H1 (cell line): Measurements from ENCODE around the gene ODC1. TPM values are rescaled to one million over a fixed set of nuclear protein-coding genes. Genes with fewer than 3 reads are reported as not detected.

ENCODE experiments used
- CREB1 ChIP-seq: IDR thresholded peaks from 2 replicates; pipeline ENCODE4 v1.6.1; 2012; ENCODE audit warnings: inconsistent platforms
- FOSL1 ChIP-seq: IDR thresholded peaks from 2 replicates; pipeline ENCODE4 v1.6.1; 2011; ENCODE audit warnings: mild to moderate bottlenecking, low read depth, low read length, moderate library complexity; ENCODE audit not compliant: insufficient read depth
- MAFK ChIP-seq: IDR thresholded peaks from 2 replicates; pipeline ENCODE4 v1.6.1; 2012; ENCODE audit warnings: low read depth, mild to moderate bottlenecking, improper control_type of control experiment, low read length
- POU5F1 ChIP-seq: IDR thresholded peaks from 2 replicates; pipeline ENCODE4 v1.6.1; 2011; ENCODE audit warnings: low read depth, mild to moderate bottlenecking, low read length, moderate library complexity
- RFX5 ChIP-seq: IDR thresholded peaks from 2 replicates; pipeline ENCODE4 v1.6.1; 2011; ENCODE audit warnings: low read depth, low read length, improper control_type of control experiment, borderline replicate concordance
- polyA plus RNA-seq, 7 experiments: library from polyadenylated mRNA; depleted of rRNA in 3 of 7; stranded (reverse) in 5 of 7; unstranded in 2 of 7; fragments of >200 nt in 5 of 7; fragments of 200-250 nt in 2 of 7; gene quantifications; 1 replicate in 5 of 7; 2 replicates in 1 of 7; 4 replicates in 1 of 7; pipeline versions ENCODE4 v1.2.1 to v1.2.3, GENCODE V29; 2011 to 2013; ENCODE audit warnings: missing spikeins in 2 of 7, mixed read lengths in 2 of 7
- total RNA-seq: library from RNA; stranded (reverse); fragmentation: NEBNext Ultra II Directional; extraction: Animal tissue kit (Norgen Biotek cat#: 25700); gene quantifications from 2 replicates; pipeline ENCODE4 v1.2.1, GENCODE V29; 2021
- TF ChIP-seq, protein P1 (sequence below): fragments of 300-600 bp; sonication (generic); IDR thresholded peaks from 2 replicates; pipeline ENCODE4 v1.7.1; 2012; ENCODE audit warnings: low read length, moderate library complexity, mild to moderate bottlenecking, inconsistent platforms; ENCODE audit not compliant: insufficient replicate concordance

ODC1 gene
- total and polyA plus RNA-seq, 2 of the 8 experiments (the other 6 are each of a cell fraction or from before 2014, with no cell fraction given), result 57.2 to 76.7 TPM

DNA sequence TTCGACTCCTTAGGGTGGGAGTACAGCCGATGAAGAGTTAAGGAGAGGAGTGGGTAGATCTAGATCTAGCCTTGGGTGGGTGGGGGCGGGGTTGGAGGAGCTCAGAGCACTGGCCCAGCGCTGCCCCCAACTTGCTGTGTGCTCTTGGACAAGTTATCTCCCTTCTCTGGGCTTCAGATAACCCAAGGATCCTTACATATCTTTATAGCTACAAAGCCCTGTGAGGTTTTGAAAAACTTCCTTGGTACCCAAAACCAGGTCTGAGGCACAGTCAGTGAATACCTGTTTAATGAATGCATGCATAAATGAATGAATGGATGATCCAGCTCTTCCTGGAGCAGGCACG lies 1.3 kb upstream of the ODC1 start (continued):
- TF ChIP-seq, protein P1, sequence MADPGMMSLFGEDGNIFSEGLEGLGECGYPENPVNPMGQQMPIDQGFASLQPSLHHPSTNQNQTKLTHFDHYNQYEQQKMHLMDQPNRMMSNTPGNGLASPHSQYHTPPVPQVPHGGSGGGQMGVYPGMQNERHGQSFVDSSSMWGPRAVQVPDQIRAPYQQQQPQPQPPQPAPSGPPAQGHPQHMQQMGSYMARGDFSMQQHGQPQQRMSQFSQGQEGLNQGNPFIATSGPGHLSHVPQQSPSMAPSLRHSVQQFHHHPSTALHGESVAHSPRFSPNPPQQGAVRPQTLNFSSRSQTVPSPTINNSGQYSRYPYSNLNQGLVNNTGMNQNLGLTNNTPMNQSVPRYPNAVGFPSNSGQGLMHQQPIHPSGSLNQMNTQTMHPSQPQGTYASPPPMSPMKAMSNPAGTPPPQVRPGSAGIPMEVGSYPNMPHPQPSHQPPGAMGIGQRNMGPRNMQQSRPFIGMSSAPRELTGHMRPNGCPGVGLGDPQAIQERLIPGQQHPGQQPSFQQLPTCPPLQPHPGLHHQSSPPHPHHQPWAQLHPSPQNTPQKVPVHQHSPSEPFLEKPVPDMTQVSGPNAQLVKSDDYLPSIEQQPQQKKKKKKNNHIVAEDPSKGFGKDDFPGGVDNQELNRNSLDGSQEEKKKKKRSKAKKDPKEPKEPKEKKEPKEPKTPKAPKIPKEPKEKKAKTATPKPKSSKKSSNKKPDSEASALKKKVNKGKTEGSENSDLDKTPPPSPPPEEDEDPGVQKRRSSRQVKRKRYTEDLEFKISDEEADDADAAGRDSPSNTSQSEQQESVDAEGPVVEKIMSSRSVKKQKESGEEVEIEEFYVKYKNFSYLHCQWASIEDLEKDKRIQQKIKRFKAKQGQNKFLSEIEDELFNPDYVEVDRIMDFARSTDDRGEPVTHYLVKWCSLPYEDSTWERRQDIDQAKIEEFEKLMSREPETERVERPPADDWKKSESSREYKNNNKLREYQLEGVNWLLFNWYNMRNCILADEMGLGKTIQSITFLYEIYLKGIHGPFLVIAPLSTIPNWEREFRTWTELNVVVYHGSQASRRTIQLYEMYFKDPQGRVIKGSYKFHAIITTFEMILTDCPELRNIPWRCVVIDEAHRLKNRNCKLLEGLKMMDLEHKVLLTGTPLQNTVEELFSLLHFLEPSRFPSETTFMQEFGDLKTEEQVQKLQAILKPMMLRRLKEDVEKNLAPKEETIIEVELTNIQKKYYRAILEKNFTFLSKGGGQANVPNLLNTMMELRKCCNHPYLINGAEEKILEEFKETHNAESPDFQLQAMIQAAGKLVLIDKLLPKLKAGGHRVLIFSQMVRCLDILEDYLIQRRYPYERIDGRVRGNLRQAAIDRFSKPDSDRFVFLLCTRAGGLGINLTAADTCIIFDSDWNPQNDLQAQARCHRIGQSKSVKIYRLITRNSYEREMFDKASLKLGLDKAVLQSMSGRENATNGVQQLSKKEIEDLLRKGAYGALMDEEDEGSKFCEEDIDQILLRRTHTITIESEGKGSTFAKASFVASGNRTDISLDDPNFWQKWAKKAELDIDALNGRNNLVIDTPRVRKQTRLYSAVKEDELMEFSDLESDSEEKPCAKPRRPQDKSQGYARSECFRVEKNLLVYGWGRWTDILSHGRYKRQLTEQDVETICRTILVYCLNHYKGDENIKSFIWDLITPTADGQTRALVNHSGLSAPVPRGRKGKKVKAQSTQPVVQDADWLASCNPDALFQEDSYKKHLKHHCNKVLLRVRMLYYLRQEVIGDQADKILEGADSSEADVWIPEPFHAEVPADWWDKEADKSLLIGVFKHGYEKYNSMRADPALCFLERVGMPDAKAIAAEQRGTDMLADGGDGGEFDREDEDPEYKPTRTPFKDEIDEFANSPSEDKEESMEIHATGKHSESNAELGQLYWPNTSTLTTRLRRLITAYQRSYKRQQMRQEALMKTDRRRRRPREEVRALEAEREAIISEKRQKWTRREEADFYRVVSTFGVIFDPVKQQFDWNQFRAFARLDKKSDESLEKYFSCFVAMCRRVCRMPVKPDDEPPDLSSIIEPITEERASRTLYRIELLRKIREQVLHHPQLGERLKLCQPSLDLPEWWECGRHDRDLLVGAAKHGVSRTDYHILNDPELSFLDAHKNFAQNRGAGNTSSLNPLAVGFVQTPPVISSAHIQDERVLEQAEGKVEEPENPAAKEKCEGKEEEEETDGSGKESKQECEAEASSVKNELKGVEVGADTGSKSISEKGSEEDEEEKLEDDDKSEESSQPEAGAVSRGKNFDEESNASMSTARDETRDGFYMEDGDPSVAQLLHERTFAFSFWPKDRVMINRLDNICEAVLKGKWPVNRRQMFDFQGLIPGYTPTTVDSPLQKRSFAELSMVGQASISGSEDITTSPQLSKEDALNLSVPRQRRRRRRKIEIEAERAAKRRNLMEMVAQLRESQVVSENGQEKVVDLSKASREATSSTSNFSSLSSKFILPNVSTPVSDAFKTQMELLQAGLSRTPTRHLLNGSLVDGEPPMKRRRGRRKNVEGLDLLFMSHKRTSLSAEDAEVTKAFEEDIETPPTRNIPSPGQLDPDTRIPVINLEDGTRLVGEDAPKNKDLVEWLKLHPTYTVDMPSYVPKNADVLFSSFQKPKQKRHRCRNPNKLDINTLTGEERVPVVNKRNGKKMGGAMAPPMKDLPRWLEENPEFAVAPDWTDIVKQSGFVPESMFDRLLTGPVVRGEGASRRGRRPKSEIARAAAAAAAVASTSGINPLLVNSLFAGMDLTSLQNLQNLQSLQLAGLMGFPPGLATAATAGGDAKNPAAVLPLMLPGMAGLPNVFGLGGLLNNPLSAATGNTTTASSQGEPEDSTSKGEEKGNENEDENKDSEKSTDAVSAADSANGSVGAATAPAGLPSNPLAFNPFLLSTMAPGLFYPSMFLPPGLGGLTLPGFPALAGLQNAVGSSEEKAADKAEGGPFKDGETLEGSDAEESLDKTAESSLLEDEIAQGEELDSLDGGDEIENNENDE, result no peak
- TF ChIP-seq RFX5, result no peak
- no peak for TF ChIP-seq MAFK
- no peak for TF ChIP-seq POU5F1
- no peak for TF ChIP-seq CREB1
- TF ChIP-seq FOSL1, result no peak
- TF ChIP-seq, all 59 proteins: peak for 0
